PC-3 (cell line): ENCODE measurements around the gene CNKSR3.

ENCODE experiments used
- CTCF ChIP-seq: fragments of 300-600 bp; sonication (generic); conservative IDR thresholded peaks from 2 replicates; pipeline ENCODE4 v1.5.1; 2017; ENCODE audit warnings: antibody characterized with exemption, low read depth, mild to moderate bottlenecking, low read length
- EZH2 ChIP-seq: fragments of 300-600 bp; sonication (generic); IDR thresholded peaks from one replicate; pipeline ENCODE4 v1.6.1; 2017; ENCODE audit warnings: antibody characterized with exemption, mild to moderate bottlenecking, low read length; ENCODE audit not compliant: unreplicated experiment
- EZH2phosphoT487 ChIP-seq: fragments of 300-600 bp; sonication (generic); IDR thresholded peaks from 2 replicates; pipeline ENCODE4 v1.6.1; 2018; ENCODE audit warnings: mild to moderate bottlenecking, antibody characterized with exemption, low read length, borderline replicate concordance

DNA sequence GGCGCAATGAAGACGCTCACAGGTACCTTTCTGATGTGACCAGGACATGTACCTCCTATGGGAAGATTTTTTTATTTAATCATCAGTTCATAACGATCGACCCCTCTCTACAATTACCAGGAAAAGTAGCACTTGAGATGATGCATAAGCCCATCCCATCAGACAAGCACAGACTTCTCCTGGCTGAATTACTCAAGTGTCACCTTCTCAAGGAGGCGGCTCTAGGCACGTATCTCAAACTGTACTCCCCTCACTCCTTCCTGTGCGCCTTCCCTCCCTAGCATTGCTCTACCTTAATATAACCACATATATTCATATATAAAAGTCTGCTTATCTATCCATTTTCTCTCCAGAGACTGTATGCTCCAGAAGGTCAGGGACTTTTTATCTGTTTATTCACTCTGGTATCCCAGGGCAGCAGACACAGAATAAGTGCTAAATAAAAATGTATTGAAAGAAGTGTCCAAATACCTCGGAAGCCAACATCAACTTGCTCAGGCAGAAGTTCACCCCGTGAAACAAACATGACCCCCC, 71.5 kb downstream of the CNKSR3 start:
- TF ChIP-seq CTCF (no peak), EZH2 (no peak), EZH2phosphoT487 (no peak)
